ENCODE results near the gene GPC3.

GPC3 gene

DNA sequence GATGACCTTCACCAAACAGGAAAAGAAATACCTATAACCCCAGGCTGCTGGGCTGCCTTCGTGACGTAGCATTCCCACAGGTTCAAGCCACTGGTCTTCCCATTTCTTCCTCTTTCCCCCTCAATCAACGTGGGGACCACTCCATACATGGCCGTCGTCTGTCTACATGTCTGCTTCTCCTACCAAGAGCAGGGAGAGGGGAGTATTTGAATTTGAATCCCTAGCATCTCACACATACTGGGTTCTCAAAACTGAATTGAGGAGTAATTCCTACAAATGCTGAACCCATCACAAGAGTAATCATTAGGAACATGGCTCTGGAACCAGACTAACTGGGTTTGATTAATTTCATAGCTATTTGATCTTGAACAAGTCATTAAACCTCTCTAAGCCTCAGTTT lies 17.3 kb downstream of the GPC3 start:
- no peak for DNase-seq (ENCODE audit: extremely low read depth, low read depth)
- TF ChIP-seq, protein P1, sequence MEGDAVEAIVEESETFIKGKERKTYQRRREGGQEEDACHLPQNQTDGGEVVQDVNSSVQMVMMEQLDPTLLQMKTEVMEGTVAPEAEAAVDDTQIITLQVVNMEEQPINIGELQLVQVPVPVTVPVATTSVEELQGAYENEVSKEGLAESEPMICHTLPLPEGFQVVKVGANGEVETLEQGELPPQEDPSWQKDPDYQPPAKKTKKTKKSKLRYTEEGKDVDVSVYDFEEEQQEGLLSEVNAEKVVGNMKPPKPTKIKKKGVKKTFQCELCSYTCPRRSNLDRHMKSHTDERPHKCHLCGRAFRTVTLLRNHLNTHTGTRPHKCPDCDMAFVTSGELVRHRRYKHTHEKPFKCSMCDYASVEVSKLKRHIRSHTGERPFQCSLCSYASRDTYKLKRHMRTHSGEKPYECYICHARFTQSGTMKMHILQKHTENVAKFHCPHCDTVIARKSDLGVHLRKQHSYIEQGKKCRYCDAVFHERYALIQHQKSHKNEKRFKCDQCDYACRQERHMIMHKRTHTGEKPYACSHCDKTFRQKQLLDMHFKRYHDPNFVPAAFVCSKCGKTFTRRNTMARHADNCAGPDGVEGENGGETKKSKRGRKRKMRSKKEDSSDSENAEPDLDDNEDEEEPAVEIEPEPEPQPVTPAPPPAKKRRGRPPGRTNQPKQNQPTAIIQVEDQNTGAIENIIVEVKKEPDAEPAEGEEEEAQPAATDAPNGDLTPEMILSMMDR (IDR thresholded peaks at IDR 0.05; ENCODE audit: low read depth, low read length), result no peak

DNA sequence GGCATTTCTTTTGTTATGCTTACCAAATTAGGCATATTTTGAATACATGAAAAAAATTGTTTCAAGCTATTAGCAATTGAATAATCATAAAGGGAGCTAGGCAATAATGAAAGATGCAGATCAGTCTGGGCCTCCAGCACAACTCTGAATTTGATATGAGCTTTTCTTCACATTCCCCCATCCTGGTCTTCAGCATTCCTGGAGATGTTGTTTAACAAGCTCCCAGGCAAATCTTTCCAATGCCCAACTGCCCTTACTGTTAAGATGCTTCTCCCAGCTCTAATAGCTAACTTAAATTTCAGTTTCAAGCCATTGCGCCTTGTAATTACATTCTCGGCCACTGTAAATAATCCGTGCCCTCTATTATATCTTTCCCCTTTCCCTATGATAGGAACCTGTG lies 19.2 kb downstream of the GPC3 start:
- DNase-seq (ENCODE audit: extremely low read depth, low read depth), result no peak
- TF ChIP-seq, protein P1 (IDR thresholded peaks at IDR 0.05; ENCODE audit: low read depth, low read length), result no peak

DNA sequence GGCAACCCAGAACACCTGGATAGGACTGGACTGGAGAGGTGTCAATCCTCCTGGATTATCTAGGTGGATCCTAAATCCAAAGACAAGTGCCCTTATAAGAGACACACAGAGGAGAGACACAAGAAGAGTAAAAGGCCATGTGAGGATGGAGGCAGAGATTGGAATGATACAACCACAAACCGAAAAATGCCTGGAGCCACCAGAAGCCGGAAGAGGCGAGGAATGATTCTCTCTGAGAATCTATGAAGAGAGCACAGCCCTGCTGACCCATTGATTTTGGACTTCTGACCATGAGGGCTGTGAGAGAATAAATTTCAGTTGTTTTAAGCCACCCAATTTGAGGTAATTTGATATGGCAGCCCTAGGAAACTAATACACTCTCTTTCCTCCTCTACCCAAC lies 20.1 kb downstream of the GPC3 start:
- DNase-seq (ENCODE audit: extremely low read depth, low read depth), result no peak
- TF ChIP-seq, protein P1 (IDR thresholded peaks at IDR 0.05; ENCODE audit: low read depth, low read length), result no peak

DNA sequence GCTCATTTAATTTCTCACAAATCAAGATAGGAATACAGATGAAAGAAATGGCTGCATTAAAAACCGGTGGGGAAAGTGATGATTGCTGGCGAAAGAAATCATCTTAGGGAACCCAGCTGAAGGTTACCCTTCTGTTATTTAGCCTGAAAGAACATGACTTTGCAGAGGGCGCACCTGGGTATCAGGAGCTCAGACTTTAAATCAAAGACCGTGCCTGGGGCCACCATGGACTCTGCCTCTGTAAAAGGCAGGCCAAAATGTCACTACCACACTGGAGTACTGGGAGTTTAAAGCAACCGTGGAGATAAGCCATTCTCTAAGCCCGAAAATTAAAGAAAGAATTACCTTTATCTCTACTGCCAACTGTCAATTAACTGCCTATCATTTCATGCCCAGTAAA lies 24.3 kb downstream of the GPC3 start:
- DNase-seq (ENCODE audit: extremely low read depth, low read depth), result no peak
- TF ChIP-seq, protein P1 (IDR thresholded peaks at IDR 0.05; ENCODE audit: low read depth, low read length), result no peak

DNA sequence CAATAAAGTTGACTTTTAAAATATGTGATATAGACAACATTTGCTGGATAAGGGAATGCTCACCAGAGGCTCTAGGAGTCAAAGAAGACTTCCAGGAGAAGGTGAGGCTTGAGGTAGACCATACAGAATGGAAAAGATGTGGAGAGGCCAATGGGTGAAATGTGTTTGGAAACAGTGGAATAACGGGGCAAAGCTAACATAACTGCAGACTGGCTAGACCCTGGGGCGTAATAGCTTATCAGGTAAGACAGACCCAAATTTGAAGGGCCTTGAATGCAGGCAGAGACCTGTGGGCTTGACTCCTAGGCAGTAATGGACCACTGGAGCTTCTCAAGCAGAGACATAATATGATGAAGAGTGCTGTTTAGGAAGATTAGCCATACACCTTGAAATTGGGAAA lies 25.4 kb downstream of the GPC3 start:
- DNase-seq (ENCODE audit: extremely low read depth, low read depth), result no peak
- TF ChIP-seq, protein P1 (IDR thresholded peaks at IDR 0.05; ENCODE audit: low read depth, low read length), result no peak

DNA sequence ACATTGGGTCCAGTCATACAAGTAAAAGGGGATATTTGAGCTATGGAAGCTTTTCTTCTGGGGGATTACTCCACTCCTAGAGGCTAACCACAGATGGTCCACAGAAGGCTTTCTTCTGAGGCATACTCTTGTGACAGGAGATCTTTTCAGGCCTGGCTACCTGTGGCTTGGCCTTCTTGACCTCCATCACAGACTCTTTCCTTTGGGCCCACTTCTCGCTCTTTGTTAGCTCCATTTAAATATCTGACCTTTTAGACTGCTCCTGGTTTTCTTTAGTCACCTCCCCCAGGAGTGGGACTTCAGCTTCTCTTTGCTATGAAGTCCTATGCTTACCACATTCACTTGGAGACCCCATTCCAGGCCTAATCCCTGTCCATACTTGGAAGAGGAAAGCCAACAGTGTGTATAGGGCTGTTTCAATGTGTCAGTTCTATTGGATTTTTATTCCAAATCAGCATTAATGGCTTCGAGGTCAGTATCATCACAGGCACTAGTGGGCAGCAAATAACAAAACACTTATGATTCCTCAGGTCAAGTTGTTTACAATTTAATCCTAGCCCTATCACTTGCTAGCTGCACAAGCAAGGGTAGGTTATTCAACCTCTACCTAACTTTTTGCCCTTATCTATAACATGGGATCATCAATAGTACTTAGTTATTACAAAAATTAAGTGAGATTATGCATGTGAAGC lies 26.3 kb downstream of the GPC3 start:
- no peak for DNase-seq (ENCODE audit: extremely low read depth, low read depth)

DNA sequence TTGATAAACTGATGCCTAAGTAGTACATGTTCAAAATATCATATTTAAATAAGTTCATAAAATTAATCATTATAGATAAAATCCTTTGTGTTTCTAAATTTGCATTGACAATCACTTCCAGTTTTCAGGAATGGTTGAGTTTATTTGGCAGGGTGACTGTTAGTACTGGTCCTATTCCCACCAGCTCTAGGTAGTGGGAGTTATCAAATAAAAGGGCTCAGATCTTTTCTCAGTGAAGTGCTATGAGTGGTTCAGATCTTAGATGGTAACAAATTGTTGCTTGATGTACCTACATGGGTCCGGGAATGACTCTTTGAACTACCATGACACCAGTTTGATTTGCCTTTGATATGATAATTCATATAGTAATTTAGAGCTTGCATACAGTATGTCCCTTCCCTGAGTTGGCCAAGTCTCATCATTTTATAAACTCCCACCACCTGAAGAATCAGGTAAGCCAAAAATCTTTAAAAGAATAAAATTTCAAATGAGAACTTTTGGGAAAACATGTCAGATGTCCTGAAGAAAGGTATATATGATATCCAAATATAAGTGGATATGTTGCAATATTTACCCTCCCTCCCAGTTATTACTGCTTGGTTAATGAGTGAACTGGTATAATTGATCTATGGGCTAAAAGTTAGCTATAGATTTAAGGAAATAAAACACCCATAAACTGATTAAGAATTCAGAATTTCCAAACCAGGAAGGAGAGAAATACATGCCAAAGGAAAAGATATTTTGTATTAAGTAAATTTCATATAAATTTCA lies 28.6 kb downstream of the GPC3 start:
- TF ChIP-seq, protein P1 (IDR thresholded peaks at IDR 0.05; ENCODE audit: low read depth, low read length), result no peak
- no peak for DNase-seq (ENCODE audit: extremely low read depth, low read depth)

More for the DNA sequence above, 26.3 kb downstream of the GPC3 start:
- TF ChIP-seq, protein P1 (IDR thresholded peaks at IDR 0.05; ENCODE audit: low read depth, low read length), result peak; percentile 33

Data from AG09319 (cell line).